Astrocyte of the spinal cord (primary cell): ENCODE data around the gene C9orf85.

ENCODE experiments used
- DNase-seq: peaks from one replicate; pipeline ENCODE4 v3.0.0; 2011; ENCODE audit warnings: low read depth, low spot score
- H3K4me3 ChIP-seq: 2 replicates; pipeline ENCODE4 v1.5.1; 2011; ENCODE audit warnings: low read depth, mild to moderate bottlenecking, low read length, moderate library complexity
- in situ Hi-C: cut with HindIII; loops from 2 replicates; pipeline ENCODE4 v1.10.0; 2017; ENCODE audit warnings: low sequenced_read_pairs
- TF ChIP-seq, protein P1 (sequence below): IDR thresholded peaks from 2 replicates; pipeline ENCODE4 v1.5.1; 2012; ENCODE audit warnings: low read depth, mild to moderate bottlenecking, low read length, inconsistent platforms

The C9orf85 gene

DNA sequence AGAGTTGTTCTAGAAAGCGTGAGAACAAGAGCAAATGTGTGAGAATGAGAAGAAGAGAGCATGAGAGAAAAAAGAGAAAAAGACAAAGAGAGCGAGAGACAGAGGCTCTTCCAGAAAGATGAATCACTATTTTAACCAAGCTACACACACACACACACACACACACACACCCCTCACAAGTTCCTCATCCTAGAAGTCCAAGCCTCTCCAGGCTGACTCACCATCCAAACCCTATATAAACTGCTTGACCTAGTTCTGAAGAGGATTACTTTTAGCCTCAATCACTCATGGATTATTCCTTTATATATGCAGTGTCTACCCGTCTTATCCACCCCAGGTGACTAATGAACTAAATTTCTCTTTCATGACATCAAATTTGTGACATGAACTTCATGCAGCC, 111.4 kb downstream of the C9orf85 start:
- in situ Hi-C loops, result no loop called here

More for the DNA sequence above, 111.4 kb downstream of the C9orf85 start:
- DNase-seq, result peak; percentile 59
- TF ChIP-seq, protein P1, sequence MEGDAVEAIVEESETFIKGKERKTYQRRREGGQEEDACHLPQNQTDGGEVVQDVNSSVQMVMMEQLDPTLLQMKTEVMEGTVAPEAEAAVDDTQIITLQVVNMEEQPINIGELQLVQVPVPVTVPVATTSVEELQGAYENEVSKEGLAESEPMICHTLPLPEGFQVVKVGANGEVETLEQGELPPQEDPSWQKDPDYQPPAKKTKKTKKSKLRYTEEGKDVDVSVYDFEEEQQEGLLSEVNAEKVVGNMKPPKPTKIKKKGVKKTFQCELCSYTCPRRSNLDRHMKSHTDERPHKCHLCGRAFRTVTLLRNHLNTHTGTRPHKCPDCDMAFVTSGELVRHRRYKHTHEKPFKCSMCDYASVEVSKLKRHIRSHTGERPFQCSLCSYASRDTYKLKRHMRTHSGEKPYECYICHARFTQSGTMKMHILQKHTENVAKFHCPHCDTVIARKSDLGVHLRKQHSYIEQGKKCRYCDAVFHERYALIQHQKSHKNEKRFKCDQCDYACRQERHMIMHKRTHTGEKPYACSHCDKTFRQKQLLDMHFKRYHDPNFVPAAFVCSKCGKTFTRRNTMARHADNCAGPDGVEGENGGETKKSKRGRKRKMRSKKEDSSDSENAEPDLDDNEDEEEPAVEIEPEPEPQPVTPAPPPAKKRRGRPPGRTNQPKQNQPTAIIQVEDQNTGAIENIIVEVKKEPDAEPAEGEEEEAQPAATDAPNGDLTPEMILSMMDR, result no peak
- no peak overlapping the region for H3K4me3 ChIP-seq
